Parathyroid adenoma (tissue), 2 donors: ENCODE results near the gene AATK.

Source experiments
- H2AFZ ChIP-seq: fragments of 300-600 bp; sonication (generic); one replicate; pipeline ENCODE4 v1.7.0; 2017; ENCODE audit warnings: antibody characterized with exemption, mild to moderate bottlenecking
- H3K27ac ChIP-seq: fragments of 300-600 bp; sonication (generic); one replicate; pipeline ENCODE4 v1.7.0; 2017
- H3K27me3 ChIP-seq: fragments of 300-600 bp; sonication (generic); one replicate; pipeline ENCODE4 v1.7.0; 2017; ENCODE audit warnings: low read length; ENCODE audit not compliant: control insufficient read depth, insufficient read depth
- H3K36me3 ChIP-seq: fragments of 300-600 bp; sonication (generic); one replicate; pipeline ENCODE4 v1.7.0; 2017; ENCODE audit warnings: low read length; ENCODE audit not compliant: control insufficient read depth, insufficient read depth
- H3K4me1 ChIP-seq: fragments of 300-600 bp; sonication (generic); one replicate; pipeline ENCODE4 v1.7.0; 2017; ENCODE audit warnings: control low read depth
- H3K4me2 ChIP-seq: fragments of 300-600 bp; sonication (generic); one replicate; pipeline ENCODE4 v1.7.0; 2017; ENCODE audit warnings: low read length
- H3K4me3 ChIP-seq: fragments of 300-600 bp; sonication (generic); one replicate; pipeline ENCODE4 v1.7.0; 2017; ENCODE audit warnings: low read depth, low read length
- H3K79me2 ChIP-seq: fragments of 300-600 bp; sonication (generic); one replicate; pipeline ENCODE4 v1.7.0; 2017; ENCODE audit warnings: control low read depth
- H3K9ac ChIP-seq: fragments of 300-600 bp; sonication (generic); one replicate; pipeline ENCODE4 v1.7.0; 2017; ENCODE audit warnings: mild to moderate bottlenecking
- H3K9me3 ChIP-seq: fragments of 300-600 bp; sonication (generic); one replicate; pipeline ENCODE4 v1.7.0; 2017; ENCODE audit warnings: low read length; ENCODE audit not compliant: control insufficient read depth
- CTCF ChIP-seq: fragments of 300-600 bp; sonication (generic); IDR thresholded peaks from one replicate; pipeline ENCODE4 v1.7.0; 2017; ENCODE audit warnings: antibody characterized with exemption, mild to moderate bottlenecking
- donor health status: primary hyperparathyroidism.

The AATK gene

GRCh38 chr17:81068411-81069134, 97.4 kb downstream of the AATK start:
- H3K9ac ChIP-seq: no peak overlapping the region
- no peak overlapping the region for H2AFZ ChIP-seq
- H3K79me2 ChIP-seq: no peaks in the 10 kb centered on the region
- peaks cover 14% of the 10 kb centered on the region for H3K4me1 ChIP-seq
- no peaks in the 10 kb centered on the region for H3K9me3 ChIP-seq
- H3K36me3 ChIP-seq: no peaks in the 10 kb centered on the region
- H3K4me3 ChIP-seq: no peak overlapping the region
- no peak for TF ChIP-seq CTCF
- H3K27ac ChIP-seq: no peak overlapping the region
- no peak overlapping the region for H3K4me2 ChIP-seq
- H3K27me3 ChIP-seq: no peaks in the 10 kb centered on the region

DNA sequence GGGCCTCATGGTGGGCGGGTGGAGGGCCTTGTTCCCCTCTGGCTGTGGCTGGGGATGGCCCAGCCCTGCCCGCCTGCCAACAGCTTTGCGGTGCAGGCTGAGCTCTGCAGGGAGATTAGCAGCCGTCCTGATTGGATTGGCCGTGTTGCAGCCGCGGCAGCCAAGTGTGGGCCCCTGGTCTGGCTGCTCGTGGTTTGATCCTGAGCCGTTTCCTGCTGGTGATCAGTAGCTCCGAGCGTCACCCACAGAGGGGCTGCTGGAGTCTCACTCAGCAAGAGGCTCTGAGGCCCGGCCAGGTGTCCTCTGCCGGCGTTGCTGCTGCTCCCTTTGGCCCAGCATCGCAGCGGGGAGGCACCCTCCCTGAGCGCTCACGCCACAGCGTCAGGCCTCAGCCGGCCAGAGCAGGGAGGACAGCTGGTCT, 98.6 kb downstream of the AATK start:
- Histone ChIP-seq H2AFZ (no peak overlapping the region), H3K36me3 (no peaks in the 10 kb centered on the region), H3K4me2 (no peak overlapping the region), H3K4me3 (no peak overlapping the region), H3K4me1 (peaks cover 14% of the 10 kb centered on the region), H3K27ac (no peak overlapping the region), H3K9me3 (no peaks in the 10 kb centered on the region), H3K9ac (no peak overlapping the region), H3K79me2 (no peaks in the 10 kb centered on the region), H3K27me3 (no peaks in the 10 kb centered on the region)
- TF ChIP-seq CTCF: no peak
